ENCODE measurements around the gene RGL1.

DNA sequence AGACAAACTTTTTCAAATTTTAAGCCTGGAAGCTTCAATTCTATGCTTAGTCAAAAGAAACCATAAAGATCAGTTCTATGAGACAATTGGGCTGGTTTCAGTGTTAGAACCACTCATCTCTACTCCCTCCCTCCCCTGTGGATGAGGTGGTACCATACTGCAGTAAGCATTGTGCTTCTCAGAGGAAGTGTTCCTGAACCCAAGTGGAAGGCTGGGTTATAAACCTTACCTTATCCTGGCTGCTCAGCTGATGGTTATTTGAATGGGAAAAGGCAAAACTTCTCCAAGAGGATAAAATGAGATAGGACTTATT is 34.1 kb upstream of the RGL1 start:
- TF ChIP-seq, protein P1, sequence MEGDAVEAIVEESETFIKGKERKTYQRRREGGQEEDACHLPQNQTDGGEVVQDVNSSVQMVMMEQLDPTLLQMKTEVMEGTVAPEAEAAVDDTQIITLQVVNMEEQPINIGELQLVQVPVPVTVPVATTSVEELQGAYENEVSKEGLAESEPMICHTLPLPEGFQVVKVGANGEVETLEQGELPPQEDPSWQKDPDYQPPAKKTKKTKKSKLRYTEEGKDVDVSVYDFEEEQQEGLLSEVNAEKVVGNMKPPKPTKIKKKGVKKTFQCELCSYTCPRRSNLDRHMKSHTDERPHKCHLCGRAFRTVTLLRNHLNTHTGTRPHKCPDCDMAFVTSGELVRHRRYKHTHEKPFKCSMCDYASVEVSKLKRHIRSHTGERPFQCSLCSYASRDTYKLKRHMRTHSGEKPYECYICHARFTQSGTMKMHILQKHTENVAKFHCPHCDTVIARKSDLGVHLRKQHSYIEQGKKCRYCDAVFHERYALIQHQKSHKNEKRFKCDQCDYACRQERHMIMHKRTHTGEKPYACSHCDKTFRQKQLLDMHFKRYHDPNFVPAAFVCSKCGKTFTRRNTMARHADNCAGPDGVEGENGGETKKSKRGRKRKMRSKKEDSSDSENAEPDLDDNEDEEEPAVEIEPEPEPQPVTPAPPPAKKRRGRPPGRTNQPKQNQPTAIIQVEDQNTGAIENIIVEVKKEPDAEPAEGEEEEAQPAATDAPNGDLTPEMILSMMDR (IDR thresholded peaks at IDR 0.05), result no peak
- no peak for TF ChIP-seq POLR2A (IDR thresholded peaks at IDR 0.05)
